OCI-LY1 (cell line): ENCODE data around the gene RPRD1A.
"Not testable (repeated sequence)": the region's sequence is repeated elsewhere in the genome, so short reads cannot be mapped to it uniquely, and the experiment has no call there.

ENCODE experiments used
- H2AFZ ChIP-seq: fragments of 200-600 bp; sonication (generic), shearing (Covaris generic); 2 replicates; pipeline ENCODE4 v1.6.0; 2014; ENCODE audit warnings: antibody characterized with exemption, mild to moderate bottlenecking, low read length
- H3F3A ChIP-seq: fragments of 200-600 bp; sonication (generic), shearing (Covaris generic); 2 replicates; pipeline ENCODE4 v1.6.0; 2014; ENCODE audit warnings: mild to moderate bottlenecking, antibody characterized with exemption, low read length, moderate library complexity; ENCODE audit not compliant: insufficient read depth
- H3K27ac ChIP-seq: fragments of 200-600 bp; sonication (generic); 2 replicates; pipeline ENCODE4 v1.5.1; 2014; ENCODE audit warnings: low read length, mixed run types, mild to moderate bottlenecking, low read depth; ENCODE audit not compliant: poor library complexity, severe bottlenecking
- H3K27me3 ChIP-seq: fragments of 200-600 bp; sonication (generic); 2 replicates; pipeline ENCODE4 v1.6.0; 2014; ENCODE audit warnings: antibody characterized with exemption, mild to moderate bottlenecking, low read length, moderate library complexity; ENCODE audit not compliant: insufficient read depth
- H3K36me3 ChIP-seq: fragments of 200-600 bp; sonication (generic); 2 replicates; pipeline ENCODE4 v1.6.1; 2014; ENCODE audit warnings: mild to moderate bottlenecking, antibody characterized with exemption, low read length, moderate library complexity, mixed read lengths; ENCODE audit not compliant: insufficient read depth
- H3K4me1 ChIP-seq: fragments of 200-600 bp; sonication (generic); 2 replicates; pipeline ENCODE4 v1.5.1; 2014; ENCODE audit warnings: mild to moderate bottlenecking, low read length, moderate library complexity; ENCODE audit not compliant: insufficient read depth, severe bottlenecking
- H3K4me2 ChIP-seq: fragments of 200-600 bp; sonication (generic), shearing (Covaris generic); 2 replicates; pipeline ENCODE4 v1.6.1; 2014; ENCODE audit warnings: low read length
- H3K4me3 ChIP-seq: fragments of 200-600 bp; sonication (generic); 2 replicates; pipeline ENCODE4 v1.5.1; 2014; ENCODE audit warnings: low read length, low read depth, mild to moderate bottlenecking, mixed read lengths; ENCODE audit not compliant: poor library complexity, severe bottlenecking
- H3K79me2 ChIP-seq: fragments of 200-600 bp; shearing (Covaris generic); 2 replicates; pipeline ENCODE4 v1.6.1; 2016; ENCODE audit warnings: mixed run types, low read length, mixed read lengths; ENCODE audit not compliant: insufficient read depth
- H3K9ac ChIP-seq: fragments of 200-600 bp; sonication (generic), shearing (Covaris generic); 2 replicates; pipeline ENCODE4 v1.6.1; 2014; ENCODE audit warnings: mild to moderate bottlenecking, low read length, mixed read lengths
- H3K9me2 ChIP-seq: fragments of 200-600 bp; sonication (generic), shearing (Covaris generic); 2 replicates; pipeline ENCODE4 v1.6.1; 2014; ENCODE audit warnings: low read depth, mild to moderate bottlenecking, low read length, mixed read lengths
- H3K9me3 ChIP-seq: fragments of 200-600 bp; shearing (Covaris generic); 2 replicates; pipeline ENCODE4 v1.6.1; 2014; ENCODE audit warnings: low read length, mixed read lengths
- H4K20me1 ChIP-seq: fragments of 200-600 bp; sonication (generic), shearing (Covaris generic); 2 replicates; pipeline ENCODE4 v1.6.0; 2016; ENCODE audit warnings: mild to moderate bottlenecking, low read length; ENCODE audit not compliant: insufficient read depth
- CTCF ChIP-seq: fragments of 200-600 bp; sonication (generic), shearing (Covaris generic); IDR thresholded peaks from 2 replicates; pipeline ENCODE4 v1.5.1; 2017; ENCODE audit warnings: mild to moderate bottlenecking, antibody characterized with exemption, low read length, moderate library complexity, mixed read lengths
- EZH2 ChIP-seq: fragments of 200-600 bp; sonication (generic), shearing (Covaris generic); IDR thresholded peaks from 2 replicates; pipeline ENCODE4 v1.8.0; 2017; ENCODE audit warnings: borderline replicate concordance, mixed run types, mild to moderate bottlenecking, antibody characterized with exemption, low read length, moderate library complexity, mixed read lengths

Gene RPRD1A

DNA sequence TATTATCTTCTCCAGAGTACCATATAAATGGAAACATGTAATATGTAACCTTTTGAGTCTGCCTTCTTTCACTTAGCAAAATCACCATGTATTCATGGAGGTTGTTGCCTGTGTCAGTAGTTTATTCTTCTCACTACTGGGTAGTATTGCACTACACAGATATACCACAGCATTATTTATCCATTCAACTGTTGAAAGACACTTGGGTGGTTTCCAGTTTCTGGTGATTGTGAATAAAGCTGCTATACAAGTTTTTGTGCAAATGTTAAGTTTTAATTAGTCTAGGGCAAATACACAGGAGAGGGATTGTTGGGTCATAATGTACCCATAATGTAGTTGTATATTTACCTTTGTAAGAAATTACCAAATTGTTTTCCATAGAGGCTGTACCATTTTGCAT is 29.6 kb upstream of the RPRD1A start:
- Histone ChIP-seq H3K79me2 (no peaks in the 10 kb centered on the region), H3K9ac (no peak overlapping the region), H3K9me3 (peaks cover 7% of the 10 kb centered on the region; the same call in 1 of the 2 replicates), H3K4me2 (no peak overlapping the region), H3K27me3 (no peaks in the 10 kb centered on the region), H3F3A (no peaks in the 10 kb centered on the region), H3K36me3 (no peaks in the 10 kb centered on the region; the same call in 1 of the 2 replicates), H2AFZ (no peak overlapping the region), H3K4me1 (no peaks in the 10 kb centered on the region), H3K27ac (no peak overlapping the region), H3K9me2 (no peaks in the 10 kb centered on the region), H3K4me3 (no peak overlapping the region), H4K20me1 (no peaks in the 10 kb centered on the region)
- TF ChIP-seq CTCF (no peak), EZH2 (no peak)

DNA sequence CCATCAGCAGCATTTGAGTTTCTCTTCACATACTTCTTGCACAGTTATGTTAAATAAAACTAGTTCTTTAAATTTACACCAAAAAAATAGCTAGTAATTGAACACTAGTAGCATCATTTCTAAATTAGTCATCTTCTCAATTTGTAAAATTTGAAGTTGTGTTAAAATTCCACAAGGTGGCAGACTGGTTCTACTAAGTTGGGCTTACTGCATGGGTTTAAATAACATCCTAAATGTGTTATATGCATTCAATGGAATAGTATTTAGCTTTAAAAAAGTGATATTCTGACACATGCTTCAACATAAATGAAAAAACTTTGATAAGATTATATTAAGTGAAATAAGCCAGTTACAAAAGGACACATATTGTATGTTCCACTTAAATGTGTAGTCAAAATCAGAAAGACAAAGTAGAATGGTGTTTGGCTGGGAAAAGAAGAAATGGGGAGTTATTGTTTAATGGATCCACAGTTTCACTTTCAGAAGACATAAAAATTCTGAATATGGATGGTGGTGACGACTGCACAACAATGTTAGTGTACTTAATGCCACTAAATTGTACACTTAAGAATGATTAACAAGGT is 28.7 kb upstream of the RPRD1A start:
- no peak overlapping the region for H2AFZ ChIP-seq
- no peaks in the 10 kb centered on the region for H3K9me2 ChIP-seq
- H3K4me2 ChIP-seq = no peak overlapping the region
- no peaks in the 10 kb centered on the region for H3F3A ChIP-seq
- H3K9me3 ChIP-seq = no peaks in the 10 kb centered on the region
- H3K27ac ChIP-seq = no peak overlapping the region
- TF ChIP-seq CTCF (peak; percentile 73), EZH2 (no peak)
- no peak overlapping the region for H3K4me3 ChIP-seq
- no peaks in the 10 kb centered on the region for H4K20me1 ChIP-seq
- H3K79me2 ChIP-seq = no peaks in the 10 kb centered on the region
- H3K9ac ChIP-seq = no peak overlapping the region
- H3K27me3 ChIP-seq = no peaks in the 10 kb centered on the region
- no peaks in the 10 kb centered on the region for H3K4me1 ChIP-seq
- H3K36me3 ChIP-seq = no peaks in the 10 kb centered on the region

DNA sequence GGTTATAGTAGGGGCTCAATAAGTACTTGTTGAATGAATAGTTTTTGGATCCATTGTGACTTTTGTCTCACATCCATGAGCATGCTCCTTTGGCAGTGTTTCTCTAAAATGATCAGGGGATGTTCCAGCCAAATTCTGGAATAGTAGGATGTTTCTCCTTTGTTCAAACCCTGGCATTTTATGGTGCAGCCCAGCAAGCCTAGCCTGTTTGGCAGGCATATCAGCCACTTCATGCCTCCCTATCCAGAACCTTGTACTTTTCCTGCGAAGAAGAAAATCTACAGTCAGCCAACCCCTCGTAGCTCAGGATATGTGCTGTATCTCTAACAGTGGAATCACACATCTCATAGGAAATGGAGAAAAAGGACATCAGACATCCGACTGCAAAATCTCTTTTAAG is 27.1 kb upstream of the RPRD1A start:
- no peak for TF ChIP-seq EZH2
- TF ChIP-seq CTCF = no peak
- Histone ChIP-seq H3K9me2 (no peaks in the 10 kb centered on the region), H4K20me1 (no peaks in the 10 kb centered on the region), H3K9me3 (no peaks in the 10 kb centered on the region), H3K36me3 (no peaks in the 10 kb centered on the region), H3F3A (no peaks in the 10 kb centered on the region), H3K4me2 (no peak overlapping the region), H2AFZ (no peak overlapping the region), H3K79me2 (no peaks in the 10 kb centered on the region), H3K4me1 (no peaks in the 10 kb centered on the region), H3K9ac (no peak overlapping the region), H3K27me3 (no peaks in the 10 kb centered on the region), H3K27ac (no peak overlapping the region), H3K4me3 (no peak overlapping the region)

DNA sequence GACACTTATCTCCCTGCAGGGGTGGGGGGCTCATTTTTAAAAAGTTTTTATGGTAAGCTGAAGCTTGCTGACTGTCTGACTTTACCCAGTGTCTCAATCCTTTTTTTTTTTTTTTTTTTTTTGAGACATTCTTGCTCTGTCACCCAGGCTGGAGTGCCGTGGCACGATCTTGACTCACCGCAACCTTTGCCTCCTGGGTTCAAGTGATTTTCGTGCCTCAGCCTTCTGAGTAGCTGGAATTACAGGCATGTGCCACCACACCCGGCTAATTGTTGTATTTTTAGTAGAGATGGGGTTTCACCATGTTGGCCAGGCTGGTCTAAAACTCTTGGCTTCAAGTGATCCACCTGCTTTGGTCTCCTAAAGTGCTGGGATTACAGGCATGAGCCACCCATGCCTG is 24.8 kb upstream of the RPRD1A start:
- H3K4me2 ChIP-seq, H3K79me2 ChIP-seq, H3K27me3 ChIP-seq, H3K9me3 ChIP-seq, H3K9me2 ChIP-seq, H3K27ac ChIP-seq, H2AFZ ChIP-seq, H3K9ac ChIP-seq, H3K4me3 ChIP-seq, H3K36me3 ChIP-seq, H3K4me1 ChIP-seq, H3F3A ChIP-seq, H4K20me1 ChIP-seq: not testable (repeated sequence)
